NCI-H82 treated with DMSO at 0.1 percent for 48 hours (cell line): ENCODE measurements around the gene TSTD1.
"Not testable (repeated sequence)": the region's sequence is repeated elsewhere in the genome, so short reads cannot be mapped to it uniquely, and the experiment has no call there.

Experiments
- DNase-seq: peaks from one replicate; lab custom pipeline; 2025; ENCODE audit not compliant: unreplicated experiment; lab: John Stamatoyannopoulos, UW

TSTD1 gene

GRCh38 chr1:161009602-161010211, 29.1 kb downstream of the TSTD1 start:
- no peak for DNase-seq

DNA sequence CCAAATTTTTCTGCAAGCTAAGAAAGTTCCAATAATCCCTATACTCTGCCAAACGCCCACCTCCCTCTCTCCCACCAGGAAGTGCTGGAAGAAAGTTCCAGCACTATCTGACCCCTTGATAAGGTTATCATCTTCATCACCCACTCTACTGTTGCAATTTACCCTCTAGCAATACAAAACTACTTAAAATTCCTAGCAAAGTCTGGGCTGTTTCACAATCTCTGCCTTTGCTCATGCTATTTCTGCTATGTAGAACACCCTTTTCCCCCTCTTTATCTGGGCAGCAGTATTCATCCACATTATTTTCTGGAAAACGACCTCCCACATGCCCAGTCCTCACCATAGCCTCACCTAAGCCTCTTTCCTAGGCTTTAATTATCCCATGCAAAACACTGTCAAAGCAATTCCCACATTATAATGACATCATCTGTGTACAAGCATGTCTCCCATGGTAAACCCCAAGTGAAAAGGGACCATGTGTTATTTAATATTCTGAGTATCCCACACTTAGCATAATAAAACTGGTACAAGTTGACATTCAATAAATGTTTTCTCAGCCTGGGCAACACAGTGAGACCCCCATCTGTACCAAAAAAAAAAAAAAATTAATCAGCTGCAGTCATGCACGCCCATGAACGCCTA, 29.8 kb downstream of the TSTD1 start:
- no peak for DNase-seq

DNA sequence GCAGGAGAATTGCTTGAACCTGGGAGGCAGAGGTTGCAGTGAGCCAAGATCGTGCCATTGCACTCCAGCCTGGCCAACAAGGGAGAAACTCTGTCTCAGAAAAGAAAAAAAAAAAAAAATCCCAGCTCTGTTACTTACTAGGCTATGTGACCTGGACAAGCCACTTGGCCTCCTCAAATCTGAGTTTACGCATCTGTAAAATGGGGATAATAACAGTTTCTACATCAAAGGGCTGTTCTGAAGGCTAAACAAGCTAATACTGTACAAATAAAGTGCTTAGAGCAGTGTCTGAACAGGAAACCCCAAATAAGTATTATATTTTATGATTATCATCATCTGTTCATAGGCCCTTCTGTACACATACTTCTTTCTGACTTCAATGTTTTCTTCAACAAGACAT, 31.4 kb downstream of the TSTD1 start:
- no peak for DNase-seq

DNA sequence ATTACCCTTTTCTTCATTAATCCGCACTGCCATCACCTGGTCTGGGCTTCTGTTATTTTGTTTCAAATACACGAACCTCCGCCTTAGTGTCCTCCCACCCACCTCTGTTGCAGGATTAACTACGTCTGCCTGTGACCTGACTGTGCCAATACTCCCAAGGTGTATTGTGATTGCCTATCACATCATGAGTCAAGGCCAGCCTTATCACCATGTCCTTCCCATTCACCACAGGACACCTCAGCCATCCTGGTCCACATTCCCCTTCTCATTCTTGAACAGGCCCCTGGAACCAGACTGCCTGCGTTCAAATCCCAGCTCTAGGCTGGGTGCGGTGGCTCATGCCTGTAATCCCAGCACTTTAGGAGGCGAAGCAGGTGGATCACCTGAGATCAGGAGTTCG, 32.2 kb downstream of the TSTD1 start:
- no peak for DNase-seq

DNA sequence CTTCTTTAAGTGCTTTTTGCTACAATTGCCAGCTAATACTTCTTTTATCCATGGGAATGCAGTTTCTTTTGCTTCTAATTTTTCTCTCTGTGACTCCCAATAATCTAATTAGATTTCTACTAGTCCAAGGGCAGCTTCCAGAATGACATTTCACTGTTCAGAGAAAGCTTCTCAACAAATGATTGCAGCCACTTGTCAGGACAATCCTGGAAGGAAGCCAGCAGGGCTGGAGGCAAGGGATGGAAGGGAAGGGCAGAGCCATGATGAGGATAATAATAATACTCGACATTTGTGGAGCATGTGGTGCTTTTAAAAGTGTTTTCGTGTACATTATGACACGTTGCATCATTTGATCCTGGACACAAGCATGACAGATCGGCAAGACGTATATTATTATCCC, 37.2 kb downstream of the TSTD1 start:
- no peak for DNase-seq

GRCh38 chr1:161000736-161001480, 37.9 kb downstream of the TSTD1 start:
- DNase-seq: no peak

DNA sequence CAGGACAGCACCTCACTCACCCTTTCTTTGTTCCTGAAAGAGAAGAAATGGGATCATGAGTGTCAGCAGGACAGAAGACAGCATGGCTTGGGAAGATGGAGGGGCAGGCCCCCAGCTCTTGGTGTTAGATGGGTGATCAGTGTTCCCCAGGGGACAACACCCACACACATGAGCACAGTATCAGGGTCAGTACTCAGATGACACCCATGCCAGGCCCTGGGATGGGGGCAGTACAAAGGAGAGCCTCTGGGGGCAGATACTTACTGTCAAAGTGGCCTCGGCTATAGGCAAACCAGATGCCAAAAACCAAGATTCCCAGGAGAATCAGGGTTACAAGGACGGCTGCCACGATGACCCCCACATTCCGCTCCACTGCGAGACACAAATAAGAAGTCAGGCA, 39.4 kb downstream of the TSTD1 start:
- DNase-seq: no peak

DNA sequence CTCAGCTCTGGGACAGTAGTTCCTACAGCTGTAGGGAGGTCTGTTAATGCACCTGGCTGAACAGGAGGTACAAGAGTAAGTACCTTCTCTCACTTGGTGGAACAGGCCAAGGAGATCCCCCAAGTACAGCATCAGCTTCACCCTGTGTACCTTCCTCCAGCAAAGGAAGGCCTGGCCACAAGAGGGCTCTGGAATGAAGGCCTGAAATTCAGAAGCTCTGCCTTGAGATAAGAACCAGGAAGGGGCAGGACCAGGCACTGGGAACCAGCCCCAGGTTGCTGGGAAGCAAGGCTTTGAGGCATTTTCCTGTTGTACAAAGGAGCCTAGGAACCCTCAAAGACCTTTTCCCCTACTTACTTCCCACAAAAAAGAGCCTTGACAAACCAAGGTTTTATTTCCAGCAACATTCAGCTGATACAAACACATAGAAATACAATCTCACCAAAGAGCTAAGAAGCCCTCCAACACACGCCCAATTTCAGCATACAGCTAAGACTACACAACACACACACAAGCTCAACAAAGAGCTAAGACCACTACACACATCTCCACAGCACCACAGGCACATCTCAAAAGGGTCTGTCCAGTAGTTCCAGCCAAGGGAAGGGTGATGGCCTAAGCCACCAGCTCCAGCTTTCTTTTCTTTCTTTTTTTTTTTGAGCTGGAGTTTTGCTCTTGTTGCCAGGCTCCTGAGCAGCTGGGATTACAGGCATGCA, 41.3 kb downstream of the TSTD1 start:
- DNase-seq: no peak

GRCh38 chr1:160996178-160996577, 42.6 kb downstream of the TSTD1 start:
- DNase-seq: no peak

- no peak for DNase-seq
Measured at GRCh38 chr1:160993544-160994193, 45.1 kb downstream of the TSTD1 start.

- not testable (repeated sequence) for DNase-seq
Measured at GRCh38 chr1:160992036-160992435, 46.7 kb downstream of the TSTD1 start.
